Adrenal gland (tissue), 5 donors: ENCODE results near the gene PEPD.

Source experiments
- POLR2A ChIP-seq, 2 donors: fragments of 450-650 bp; IDR thresholded peaks; one replicate each; pipeline ENCODE4 v1.6.1; 2017; ENCODE audit warnings: antibody characterized with exemption in 2 of 2, mild to moderate bottlenecking in 2 of 2, moderate library complexity in 1 of 2
- TF ChIP-seq, protein P1 (sequence below), 6 experiments: fragments of 450-650 bp in 4 of 6; fragments of 200-600 bp in 2 of 6; sonication (generic) in 1 of 6; IDR thresholded peaks; 1 replicate in 5 of 6; 2 replicates in 1 of 6; pipeline versions ENCODE4 v1.5.1 to v1.8.0; 2016 to 2021; ENCODE audit warnings: antibody characterized with exemption in 6 of 6, mild to moderate bottlenecking in 2 of 6, moderate library complexity in 1 of 6
- donor health status: DM: no; HTN: no; CAD: no.

DNA sequence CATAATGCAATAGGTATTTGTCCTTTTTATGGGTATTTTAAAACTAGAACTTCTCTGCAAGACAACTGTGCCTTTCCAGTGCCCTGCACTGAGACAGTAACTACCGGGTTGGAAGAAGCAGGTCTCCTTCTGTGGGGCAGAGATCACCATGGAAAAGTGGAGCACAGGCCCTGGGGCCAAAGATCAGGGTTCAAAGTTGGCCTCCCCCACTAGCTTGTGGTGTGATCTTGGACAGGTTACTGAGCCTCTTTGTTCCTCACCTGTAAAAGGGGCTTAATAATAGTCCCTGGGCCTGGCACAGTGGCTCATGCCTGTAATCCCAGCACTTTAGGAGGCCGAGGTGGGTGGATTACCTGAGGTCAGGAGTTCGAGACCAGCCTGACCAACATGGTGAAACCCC lies 79.8 kb downstream of the PEPD start:
- TF ChIP-seq, protein P1, sequence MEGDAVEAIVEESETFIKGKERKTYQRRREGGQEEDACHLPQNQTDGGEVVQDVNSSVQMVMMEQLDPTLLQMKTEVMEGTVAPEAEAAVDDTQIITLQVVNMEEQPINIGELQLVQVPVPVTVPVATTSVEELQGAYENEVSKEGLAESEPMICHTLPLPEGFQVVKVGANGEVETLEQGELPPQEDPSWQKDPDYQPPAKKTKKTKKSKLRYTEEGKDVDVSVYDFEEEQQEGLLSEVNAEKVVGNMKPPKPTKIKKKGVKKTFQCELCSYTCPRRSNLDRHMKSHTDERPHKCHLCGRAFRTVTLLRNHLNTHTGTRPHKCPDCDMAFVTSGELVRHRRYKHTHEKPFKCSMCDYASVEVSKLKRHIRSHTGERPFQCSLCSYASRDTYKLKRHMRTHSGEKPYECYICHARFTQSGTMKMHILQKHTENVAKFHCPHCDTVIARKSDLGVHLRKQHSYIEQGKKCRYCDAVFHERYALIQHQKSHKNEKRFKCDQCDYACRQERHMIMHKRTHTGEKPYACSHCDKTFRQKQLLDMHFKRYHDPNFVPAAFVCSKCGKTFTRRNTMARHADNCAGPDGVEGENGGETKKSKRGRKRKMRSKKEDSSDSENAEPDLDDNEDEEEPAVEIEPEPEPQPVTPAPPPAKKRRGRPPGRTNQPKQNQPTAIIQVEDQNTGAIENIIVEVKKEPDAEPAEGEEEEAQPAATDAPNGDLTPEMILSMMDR (IDR thresholded peaks at IDR 0.05) = no peak
- TF ChIP-seq POLR2A (IDR thresholded peaks at IDR 0.05) = no peak
